ENCODE measurements around the gene PFDN4. TPM values are rescaled to one million over a fixed set of nuclear protein-coding genes. Genes with fewer than 3 reads are reported as not detected.

Gene PFDN4
- total RNA-seq, 1 donor from 2014 or later, result 116 TPM

DNA sequence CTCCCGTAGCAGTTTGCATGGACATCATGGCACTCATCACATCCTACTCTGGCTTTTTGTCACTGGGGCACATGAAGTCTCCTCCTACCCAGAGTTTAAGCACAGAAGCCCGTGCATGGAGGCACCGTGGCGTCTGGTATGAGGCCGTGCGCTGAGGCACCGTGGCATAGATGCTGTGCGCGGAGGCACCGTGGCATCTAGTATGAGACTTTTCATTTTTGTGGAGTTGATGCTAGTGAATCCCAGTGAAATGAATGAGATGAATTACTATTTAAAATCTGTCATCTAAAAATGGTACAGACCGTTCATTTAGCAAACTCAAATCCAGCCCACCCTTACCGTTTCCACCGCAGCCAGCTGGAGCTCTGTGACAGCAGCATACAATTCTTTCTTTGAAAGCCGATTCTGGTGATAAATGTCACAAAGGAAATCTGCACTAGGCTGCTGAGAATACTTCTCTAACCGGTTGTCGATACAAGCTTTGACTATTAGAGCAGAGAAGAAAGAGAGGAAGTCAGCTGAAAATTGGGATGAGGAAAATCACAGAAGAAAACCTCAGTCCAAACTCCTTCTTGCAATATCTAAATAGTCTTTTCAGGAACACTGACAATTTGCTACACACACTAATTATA is 45.4 kb upstream of the PFDN4 start:
- TF ChIP-seq, protein P1, sequence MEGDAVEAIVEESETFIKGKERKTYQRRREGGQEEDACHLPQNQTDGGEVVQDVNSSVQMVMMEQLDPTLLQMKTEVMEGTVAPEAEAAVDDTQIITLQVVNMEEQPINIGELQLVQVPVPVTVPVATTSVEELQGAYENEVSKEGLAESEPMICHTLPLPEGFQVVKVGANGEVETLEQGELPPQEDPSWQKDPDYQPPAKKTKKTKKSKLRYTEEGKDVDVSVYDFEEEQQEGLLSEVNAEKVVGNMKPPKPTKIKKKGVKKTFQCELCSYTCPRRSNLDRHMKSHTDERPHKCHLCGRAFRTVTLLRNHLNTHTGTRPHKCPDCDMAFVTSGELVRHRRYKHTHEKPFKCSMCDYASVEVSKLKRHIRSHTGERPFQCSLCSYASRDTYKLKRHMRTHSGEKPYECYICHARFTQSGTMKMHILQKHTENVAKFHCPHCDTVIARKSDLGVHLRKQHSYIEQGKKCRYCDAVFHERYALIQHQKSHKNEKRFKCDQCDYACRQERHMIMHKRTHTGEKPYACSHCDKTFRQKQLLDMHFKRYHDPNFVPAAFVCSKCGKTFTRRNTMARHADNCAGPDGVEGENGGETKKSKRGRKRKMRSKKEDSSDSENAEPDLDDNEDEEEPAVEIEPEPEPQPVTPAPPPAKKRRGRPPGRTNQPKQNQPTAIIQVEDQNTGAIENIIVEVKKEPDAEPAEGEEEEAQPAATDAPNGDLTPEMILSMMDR (conservative IDR thresholded peaks at IDR 0.05; ENCODE audit: low read depth, low read length), result no peak
- no peak overlapping the region for H3K4me3 ChIP-seq (ENCODE audit: low read depth, low read length)
- no peak for DNase-seq (ENCODE audit: low read depth)

DNA sequence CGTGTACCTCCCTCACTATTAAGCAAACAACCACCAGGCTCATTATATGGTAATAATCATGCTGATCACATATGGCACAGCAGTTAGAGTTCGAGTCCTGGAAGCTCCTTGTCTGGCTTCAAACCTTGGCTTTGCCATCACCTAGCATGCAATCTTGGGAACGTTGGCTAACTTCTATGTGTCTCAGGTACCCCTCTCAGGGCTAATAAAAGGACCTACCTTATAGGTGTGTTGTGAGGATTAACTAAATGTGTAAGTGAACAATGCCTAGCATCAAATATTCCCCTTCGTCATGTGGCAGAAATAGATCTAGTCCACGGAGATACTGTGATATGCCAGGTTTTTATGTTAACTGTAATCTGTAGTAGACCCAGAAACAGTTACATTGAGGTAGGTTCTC is 44.5 kb upstream of the PFDN4 start:
- no peak overlapping the region for H3K4me3 ChIP-seq (ENCODE audit: low read depth, low read length)
- TF ChIP-seq, protein P1 (conservative IDR thresholded peaks at IDR 0.05; ENCODE audit: low read depth, low read length), result no peak
- DNase-seq (ENCODE audit: low read depth), result no peak

DNA sequence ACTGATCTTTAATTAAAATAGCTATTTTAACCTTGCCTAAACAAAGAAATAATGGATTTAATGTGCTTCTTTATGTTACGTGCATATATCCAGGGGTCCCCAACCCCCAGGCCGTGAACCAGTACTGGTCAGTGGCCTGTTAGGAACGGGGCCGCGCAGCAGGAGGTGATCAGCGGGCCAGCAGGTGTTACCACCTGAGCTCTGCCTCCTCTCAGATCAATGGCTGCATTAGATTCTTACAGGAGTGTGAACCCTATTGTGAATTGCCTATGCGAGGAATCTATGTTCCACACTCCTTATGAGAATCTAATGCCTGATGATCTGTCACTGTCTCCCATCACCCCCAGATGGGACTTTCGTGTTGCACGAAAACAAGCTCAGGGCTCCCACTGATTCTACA is 42.9 kb upstream of the PFDN4 start:
- H3K4me3 ChIP-seq (ENCODE audit: low read depth, low read length), result no peak overlapping the region
- TF ChIP-seq, protein P1 (conservative IDR thresholded peaks at IDR 0.05; ENCODE audit: low read depth, low read length), result no peak
- DNase-seq (ENCODE audit: low read depth), result no peak

DNA sequence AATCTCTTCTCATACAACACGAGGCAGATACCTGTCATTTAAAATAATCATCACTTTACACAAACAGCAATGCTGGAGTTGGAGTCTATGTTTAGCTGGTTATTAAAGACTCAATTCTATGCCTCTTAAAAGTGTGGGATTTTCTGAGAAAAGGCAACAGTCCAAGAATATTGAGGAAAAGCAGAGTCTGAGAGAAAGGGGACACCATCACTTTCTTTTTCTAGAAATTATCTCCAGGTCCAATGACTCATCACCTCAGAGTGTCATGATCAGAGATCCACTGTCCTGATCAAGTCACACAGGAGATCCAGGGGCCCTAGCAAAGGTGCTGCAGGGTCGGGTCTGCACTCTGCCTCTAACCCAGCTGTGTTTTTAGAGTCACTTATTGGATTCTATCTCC is 42.1 kb upstream of the PFDN4 start:
- no peak overlapping the region for H3K4me3 ChIP-seq (ENCODE audit: low read depth, low read length)
- TF ChIP-seq, protein P1 (conservative IDR thresholded peaks at IDR 0.05; ENCODE audit: low read depth, low read length), result no peak
- DNase-seq (ENCODE audit: low read depth), result no peak

DNA sequence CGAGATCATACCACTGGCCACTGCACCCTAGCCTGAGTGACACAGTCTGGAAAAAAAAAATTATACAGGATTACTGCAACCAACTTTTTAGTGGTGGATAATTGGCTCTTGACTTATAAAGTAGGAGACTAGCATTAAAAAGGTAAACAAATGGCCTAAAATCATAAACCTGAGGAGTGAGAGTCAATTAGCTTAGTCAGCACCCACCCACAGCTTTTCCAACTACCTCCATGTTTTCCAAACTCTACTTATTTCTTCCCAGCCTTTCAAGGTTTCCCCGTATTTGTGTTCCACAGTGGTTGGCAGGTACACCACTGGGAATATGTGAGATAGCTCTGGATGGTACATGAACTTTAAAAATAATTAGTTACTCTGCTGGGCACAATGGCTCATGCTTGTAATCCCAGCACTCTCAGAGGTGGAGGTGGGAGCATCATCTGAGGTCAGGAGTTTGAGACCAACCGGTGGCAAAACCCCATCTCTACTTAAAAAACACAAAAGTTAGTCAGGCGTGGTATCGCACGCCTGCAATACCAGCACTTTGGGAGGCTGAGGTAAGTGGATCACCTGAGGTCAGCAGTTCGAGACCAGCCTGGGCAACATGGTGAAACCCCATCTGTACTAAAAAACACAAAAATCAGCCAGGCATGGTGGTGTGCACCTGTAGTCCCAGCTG is 40.8 kb upstream of the PFDN4 start:
- DNase-seq (ENCODE audit: low read depth), result no peak
- no peak overlapping the region for H3K4me3 ChIP-seq (ENCODE audit: low read depth, low read length)
- TF ChIP-seq, protein P1 (conservative IDR thresholded peaks at IDR 0.05; ENCODE audit: low read depth, low read length), result no peak

DNA sequence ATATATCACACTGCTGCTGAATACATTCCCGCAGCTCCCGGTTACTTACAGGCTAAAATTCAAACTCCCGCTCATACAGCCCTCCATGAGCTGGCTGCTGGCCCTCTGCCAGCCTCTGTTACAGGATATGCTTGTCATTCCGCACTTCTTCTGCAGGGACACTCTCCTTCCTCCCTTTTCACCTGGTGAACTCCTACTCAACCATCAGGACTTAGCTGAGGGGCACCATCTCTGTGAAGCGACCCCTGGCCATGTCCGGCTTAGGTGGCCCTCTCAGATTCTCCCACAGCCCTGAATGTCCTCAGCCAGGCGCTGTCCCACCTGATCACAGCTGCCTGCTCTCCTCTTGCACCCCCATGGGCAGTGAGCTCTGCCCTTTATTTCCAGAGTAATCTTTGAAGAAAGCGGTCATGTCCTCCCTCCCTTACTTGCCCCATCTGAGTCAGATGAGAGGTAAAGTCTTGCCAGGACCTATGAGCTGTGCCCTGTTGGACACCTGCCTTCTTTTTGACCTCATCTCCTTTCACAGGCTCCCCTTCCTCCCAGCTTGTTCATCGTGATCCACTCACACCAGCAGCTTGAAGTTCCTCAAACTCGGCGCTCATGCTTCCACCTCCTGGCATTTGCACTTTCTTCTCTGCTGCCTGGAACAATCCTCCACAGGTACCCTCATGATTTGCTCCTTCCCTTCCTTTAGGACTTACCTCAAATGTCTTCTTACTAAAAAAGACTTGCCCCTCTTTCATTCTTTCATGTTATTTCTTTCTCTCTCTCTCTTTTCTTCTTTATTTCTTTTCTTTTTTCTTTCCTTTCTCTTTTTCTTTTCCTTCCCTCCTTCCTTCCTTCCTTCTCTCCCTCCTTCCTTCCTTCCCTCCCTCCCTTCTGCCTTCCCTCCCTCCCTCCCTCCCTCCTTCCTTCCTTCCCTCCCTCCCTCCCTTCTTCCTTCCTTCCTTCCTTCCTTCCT is 39.7 kb upstream of the PFDN4 start:
- TF ChIP-seq, protein P1 (conservative IDR thresholded peaks at IDR 0.05; ENCODE audit: low read depth, low read length), result no peak
- DNase-seq (ENCODE audit: low read depth), result no peak

More for the DNA sequence above, 39.7 kb upstream of the PFDN4 start:
- no peak overlapping the region for H3K4me3 ChIP-seq (ENCODE audit: low read depth, low read length)
